Glutamatergic neuron (in vitro differentiated cells): ENCODE data around the gene FARP1. TPM values are rescaled to one million over a fixed set of nuclear protein-coding genes. Genes with fewer than 3 reads are reported as not detected.

Experiments
- DNase-seq: peaks from one replicate; pipeline ENCODE4 v3.0.0; 2022
- H3K27ac Mint-ChIP-seq: one replicate; pipeline ENCODE4 v1.8.0; 2020; ENCODE audit warnings: mild to moderate bottlenecking, mixed read lengths, inconsistent platforms; ENCODE audit not compliant: unreplicated experiment
- H3K27me3 Mint-ChIP-seq: one replicate; pipeline ENCODE4 v1.8.0; 2020; ENCODE audit warnings: mild to moderate bottlenecking, moderate library complexity, mixed read lengths, inconsistent platforms; ENCODE audit not compliant: unreplicated experiment
- H3K36me3 Mint-ChIP-seq: one replicate; pipeline ENCODE4 v1.8.0; 2020; ENCODE audit warnings: mild to moderate bottlenecking, mixed read lengths, inconsistent platforms; ENCODE audit not compliant: unreplicated experiment
- H3K4me1 Mint-ChIP-seq: one replicate; pipeline ENCODE4 v1.8.0; 2020; ENCODE audit warnings: mild to moderate bottlenecking, low read depth, mixed read lengths, inconsistent platforms; ENCODE audit not compliant: unreplicated experiment
- H3K4me3 Mint-ChIP-seq: one replicate; pipeline ENCODE4 v1.8.0; 2020; ENCODE audit warnings: mild to moderate bottlenecking, mixed read lengths, inconsistent platforms; ENCODE audit not compliant: unreplicated experiment
- H3K9me3 Mint-ChIP-seq: one replicate; pipeline ENCODE4 v1.8.0; 2020; ENCODE audit warnings: mild to moderate bottlenecking, moderate library complexity, mixed read lengths, inconsistent platforms; ENCODE audit not compliant: unreplicated experiment
- total RNA-seq: library from RNA; stranded (reverse); fragmentation: NEBNext Ultra II Directional; extraction: Animal tissue kit (Norgen Biotek cat#: 25700); gene quantifications from one replicate; pipeline ENCODE4 v1.2.1, GENCODE V29; 2021; ENCODE audit not compliant: unreplicated experiment
- TF ChIP-seq, protein P1 (sequence below): fragments of 200-600 bp; sonication (generic); IDR thresholded peaks from one replicate; pipeline ENCODE4 v1.5.0; 2021; ENCODE audit not compliant: partially characterized antibody, unreplicated experiment

FARP1 gene
- total RNA-seq, 1 donor from 2014 or later: 233 TPM

DNA sequence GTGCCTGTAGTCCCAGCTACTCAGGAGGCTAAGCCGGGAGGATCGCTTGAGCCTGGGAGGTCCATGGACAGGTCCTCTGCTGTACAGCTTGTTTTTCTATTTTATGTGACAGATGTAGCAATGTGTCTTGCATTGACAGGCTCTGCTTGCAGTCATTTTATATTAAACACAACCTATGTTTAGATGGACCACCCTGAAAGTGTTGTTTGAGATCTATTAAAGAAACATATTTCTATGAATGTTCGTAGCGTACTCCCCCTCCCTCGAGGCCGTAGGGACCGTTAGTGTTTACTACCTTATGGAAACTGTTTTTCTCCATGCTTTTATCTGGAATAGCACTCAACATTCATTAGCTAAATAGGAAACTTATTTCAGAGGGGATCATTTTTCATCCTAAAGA lies 99.1 kb downstream of the FARP1 start:
- Mint-ChIP-seq H3K9me3 (peaks cover 7% of the 10 kb centered on the region), H3K36me3 (peaks cover 8% of the 10 kb centered on the region), H3K27ac (no peak overlapping the region), H3K27me3 (peaks cover 14% of the 10 kb centered on the region), H3K4me1 (peaks cover 33% of the 10 kb centered on the region), H3K4me3 (no peak overlapping the region)
- TF ChIP-seq, protein P1, sequence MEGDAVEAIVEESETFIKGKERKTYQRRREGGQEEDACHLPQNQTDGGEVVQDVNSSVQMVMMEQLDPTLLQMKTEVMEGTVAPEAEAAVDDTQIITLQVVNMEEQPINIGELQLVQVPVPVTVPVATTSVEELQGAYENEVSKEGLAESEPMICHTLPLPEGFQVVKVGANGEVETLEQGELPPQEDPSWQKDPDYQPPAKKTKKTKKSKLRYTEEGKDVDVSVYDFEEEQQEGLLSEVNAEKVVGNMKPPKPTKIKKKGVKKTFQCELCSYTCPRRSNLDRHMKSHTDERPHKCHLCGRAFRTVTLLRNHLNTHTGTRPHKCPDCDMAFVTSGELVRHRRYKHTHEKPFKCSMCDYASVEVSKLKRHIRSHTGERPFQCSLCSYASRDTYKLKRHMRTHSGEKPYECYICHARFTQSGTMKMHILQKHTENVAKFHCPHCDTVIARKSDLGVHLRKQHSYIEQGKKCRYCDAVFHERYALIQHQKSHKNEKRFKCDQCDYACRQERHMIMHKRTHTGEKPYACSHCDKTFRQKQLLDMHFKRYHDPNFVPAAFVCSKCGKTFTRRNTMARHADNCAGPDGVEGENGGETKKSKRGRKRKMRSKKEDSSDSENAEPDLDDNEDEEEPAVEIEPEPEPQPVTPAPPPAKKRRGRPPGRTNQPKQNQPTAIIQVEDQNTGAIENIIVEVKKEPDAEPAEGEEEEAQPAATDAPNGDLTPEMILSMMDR: no peak
- DNase-seq: no peak

DNA sequence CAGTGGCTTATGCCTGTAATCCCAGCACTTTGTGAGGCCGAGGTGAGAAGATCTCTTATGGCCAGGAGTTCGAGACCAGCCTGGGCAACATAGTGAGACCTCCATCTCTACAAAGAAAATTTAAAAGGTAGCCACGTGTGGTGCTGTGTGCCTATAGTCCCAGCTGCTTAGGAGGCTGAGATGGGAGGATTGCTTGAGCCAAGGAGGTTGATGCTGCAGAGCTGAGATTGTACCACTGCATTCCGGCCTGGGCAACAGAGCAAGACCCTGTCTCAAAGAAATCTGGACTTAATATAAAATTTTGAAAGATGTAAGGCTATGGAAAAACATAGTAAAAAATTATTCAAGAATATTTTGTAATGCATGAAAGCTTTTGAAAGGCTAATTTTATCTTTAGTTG lies 99.5 kb downstream of the FARP1 start:
- DNase-seq: no peak
- Mint-ChIP-seq H3K27ac (no peak overlapping the region), H3K4me1 (peaks cover 36% of the 10 kb centered on the region), H3K27me3 (peaks cover 15% of the 10 kb centered on the region), H3K9me3 (peaks cover 7% of the 10 kb centered on the region), H3K4me3 (no peak overlapping the region), H3K36me3 (peaks cover 8% of the 10 kb centered on the region)
- TF ChIP-seq, protein P1: no peak

DNA sequence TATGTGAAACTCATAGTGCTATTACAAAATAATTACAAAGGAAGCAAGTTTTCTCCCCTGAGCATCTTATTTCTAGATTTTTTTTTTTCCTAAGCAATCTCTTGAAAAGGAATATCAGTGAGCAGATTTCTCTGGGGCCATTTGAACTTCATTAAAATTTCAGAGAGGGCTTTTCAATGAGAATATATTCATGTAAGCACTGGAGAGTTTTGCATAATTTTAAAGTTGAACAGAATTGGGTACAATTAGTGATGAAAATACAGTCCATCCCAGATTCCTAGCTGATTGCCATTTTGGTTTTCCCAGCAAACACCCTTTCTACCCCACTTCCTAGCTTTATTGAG lies 101.0 kb downstream of the FARP1 start:
- no peak overlapping the region for H3K27ac Mint-ChIP-seq
- peaks cover 32% of the 10 kb centered on the region for H3K4me1 Mint-ChIP-seq
- H3K36me3 Mint-ChIP-seq: peaks cover 8% of the 10 kb centered on the region
- no peak for DNase-seq
- peaks cover 15% of the 10 kb centered on the region for H3K27me3 Mint-ChIP-seq
- H3K9me3 Mint-ChIP-seq: peaks cover 7% of the 10 kb centered on the region
- TF ChIP-seq, protein P1: no peak
- H3K4me3 Mint-ChIP-seq: no peak overlapping the region

DNA sequence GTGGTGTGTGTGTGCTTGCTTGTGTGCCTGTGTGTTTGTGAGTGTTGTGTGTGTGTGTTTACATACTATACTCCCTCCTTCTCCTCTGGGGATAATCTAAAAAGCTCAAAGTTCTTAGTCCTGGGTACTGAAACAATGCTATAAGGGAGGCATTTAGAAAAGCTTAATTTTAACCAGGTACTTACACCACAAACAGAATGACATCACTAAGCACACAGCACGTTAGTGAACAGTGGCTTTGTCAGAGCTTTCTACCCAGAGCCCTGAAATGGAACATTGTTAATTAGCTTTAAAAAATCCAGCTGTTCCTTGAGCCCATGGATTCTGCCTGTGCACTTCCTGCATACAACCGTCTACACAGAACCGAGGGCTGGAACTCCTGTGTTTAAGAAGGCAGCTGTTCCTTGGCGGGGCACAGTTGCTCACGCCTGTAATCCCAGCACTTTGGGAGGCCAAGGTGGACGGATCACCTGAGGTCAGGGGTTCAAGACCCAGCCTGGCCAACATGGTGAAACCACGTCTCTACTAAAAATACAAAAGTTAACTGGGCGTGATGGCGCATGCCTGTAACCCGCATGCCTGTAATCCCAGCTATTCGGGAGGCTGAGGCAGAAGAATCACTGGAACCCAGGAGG lies 103.8 kb downstream of the FARP1 start:
- no peaks in the 10 kb centered on the region for H3K36me3 Mint-ChIP-seq
- peaks cover 16% of the 10 kb centered on the region for H3K4me1 Mint-ChIP-seq
- H3K9me3 Mint-ChIP-seq: no peaks in the 10 kb centered on the region
- H3K4me3 Mint-ChIP-seq: no peak overlapping the region
- TF ChIP-seq, protein P1: no peak
- no peak for DNase-seq
- no peak overlapping the region for H3K27ac Mint-ChIP-seq
- H3K27me3 Mint-ChIP-seq: peaks cover 4% of the 10 kb centered on the region

DNA sequence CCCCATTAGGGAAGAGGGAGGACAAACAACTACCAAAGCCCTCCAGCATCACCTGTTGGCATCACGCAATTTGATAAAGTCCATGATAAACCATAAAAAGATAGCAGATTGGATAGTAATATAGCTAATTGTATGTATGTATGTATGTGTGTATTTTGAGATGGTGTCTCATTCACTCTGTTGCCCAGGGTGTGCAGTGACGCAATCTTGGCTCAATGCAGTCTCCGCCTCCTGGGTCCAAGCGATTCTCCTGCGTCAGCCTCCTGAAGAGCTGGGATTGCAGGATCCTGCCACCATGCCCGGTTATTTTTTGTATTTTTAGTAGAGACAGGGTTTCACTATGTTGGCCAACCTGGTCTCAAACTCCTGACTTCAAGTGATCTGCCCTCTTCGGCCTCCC lies 108.8 kb downstream of the FARP1 start:
- H3K9me3 Mint-ChIP-seq: peaks cover 9% of the 10 kb centered on the region
- H3K4me3 Mint-ChIP-seq: no peak overlapping the region
- TF ChIP-seq, protein P1: no peak
- peaks cover 8% of the 10 kb centered on the region for H3K36me3 Mint-ChIP-seq
- H3K27me3 Mint-ChIP-seq: peaks cover 4% of the 10 kb centered on the region
- H3K27ac Mint-ChIP-seq: no peak overlapping the region
- no peak for DNase-seq
- H3K4me1 Mint-ChIP-seq: peaks cover 21% of the 10 kb centered on the region
